K562 (cell line): Measurements from ENCODE around the gene SNX18. TPM values are rescaled to one million over a fixed set of nuclear protein-coding genes. Genes with fewer than 3 reads are reported as not detected.
"Not testable (repeated sequence)": the region's sequence is repeated elsewhere in the genome, so short reads cannot be mapped to it uniquely, and the experiment has no call there.

ENCODE experiments used
- ATAC-seq: fragments of 200-7000 bp; cut with Tn5 transposase; 3 replicates; pipeline ENCODE4 v1.9.1; 2020; ENCODE audit warnings: moderate library complexity
- BruUV-seq: library from RNA; stranded (reverse); fragments of 400-500 nt; replicated peaks from 2 replicates; lab custom pipeline; 2021; lab: Mats Ljungman, UMichigan
- CTCF ChIA-PET: fragments of 300-600 bp; formaldehyde crosslinking; extraction: SDS; loops from one replicate; lab custom pipeline; 2021; ENCODE audit warnings: low intra/inter-chr PET ratio; lab: Yijun Ruan, JAX
- POLR2A ChIA-PET: fragments of 300-600, 350-650 bp; sonication (Branson Sonifier 250); formaldehyde crosslinking; extraction: SDS; loops from one replicate; lab custom pipeline; 2021; ENCODE audit warnings: antibody characterized with exemption, inconsistent platforms; lab: Yijun Ruan, JAX
- DNase-seq, 4 experiments: peaks; one replicate each; pipeline versions ENCODE4 v3.0.0 to v3.0.0-alpha.2; 2011 to 2018; ENCODE audit warnings: low spot score in 3 of 4, mixed read lengths in 3 of 4; ENCODE audit errors: extremely low read depth in 1 of 4
- FAIRE-seq: peaks from 2 replicates; lab custom pipeline; 2011; peaks lifted over from hg19 to GRCh38; lab: Jason Lieb, UNC
- H2AFZ ChIP-seq: 2 replicates; pipeline ENCODE4 v1.6.0; 2011; ENCODE audit warnings: low read depth, low read length, control low read depth, inconsistent platforms
- H3K27ac ChIP-seq: fragments of 200-600 bp; 3 replicates; pipeline ENCODE4 v1.8.0; 2011; ENCODE audit warnings: low read depth, mild to moderate bottlenecking, control low read depth, inconsistent platforms, low read length, moderate library complexity, mixed read lengths; ENCODE audit errors: extremely low read depth
- H3K27me3 ChIP-seq, 2 experiments: fragments of 300-600 bp in 1 of 2; 2 replicates in 1 of 2; 3 replicates in 1 of 2; pipeline versions ENCODE4 v1.6.0 to v1.8.0; 2011; ENCODE audit warnings: inconsistent platforms in 2 of 2, low read length in 2 of 2, mild to moderate bottlenecking in 1 of 2, mixed read lengths in 1 of 2, moderate library complexity in 1 of 2; ENCODE audit not compliant: control insufficient read depth in 2 of 2, insufficient read depth in 2 of 2
- H3K36me3 ChIP-seq: fragments of 300-600 bp; 3 replicates; pipeline ENCODE4 v1.8.0; 2011; ENCODE audit warnings: mild to moderate bottlenecking, low read length, inconsistent platforms; ENCODE audit not compliant: control insufficient read depth, insufficient read depth
- H3K4me1 ChIP-seq, 2 experiments: fragments of 200-600 bp in 1 of 2; replicated peaks in 1 of 2; 2 replicates in 1 of 2; 3 replicates in 1 of 2; pipeline versions ENCODE4 v1.5.1 to v1.8.0; 2011; ENCODE audit warnings: inconsistent platforms in 2 of 2, low read length in 2 of 2, mild to moderate bottlenecking in 1 of 2, mixed read lengths in 1 of 2, moderate library complexity in 1 of 2; ENCODE audit not compliant: control insufficient read depth in 2 of 2, insufficient read depth in 2 of 2
- H3K4me2 ChIP-seq: 2 replicates; pipeline ENCODE4 v1.6.1; 2011; ENCODE audit warnings: low read length, control low read depth, inconsistent platforms, mixed read lengths; ENCODE audit not compliant: insufficient read depth
- H3K4me3 ChIP-seq: fragments of 200-600 bp; sonication (generic), shearing (Covaris generic); 2 replicates; pipeline ENCODE4 v1.5.1; 2016; ENCODE audit warnings: control low read depth, inconsistent platforms
- H3K79me2 ChIP-seq: fragments of 200-600 bp; 3 replicates; pipeline ENCODE4 v1.8.0; 2011; ENCODE audit warnings: low read length, inconsistent platforms; ENCODE audit not compliant: control insufficient read depth, insufficient read depth
- H3K9ac ChIP-seq, 2 experiments: 2 replicates each; pipeline versions ENCODE4 v1.6.0 to v1.6.1; 2011; ENCODE audit warnings: low read depth in 2 of 2, low read length in 2 of 2, control low read depth in 1 of 2, inconsistent platforms in 1 of 2, mild to moderate bottlenecking in 1 of 2, mixed read lengths in 1 of 2; ENCODE audit not compliant: insufficient read depth in 1 of 2
- H3K9me1 ChIP-seq: one replicate; pipeline ENCODE4 v1.6.0; 2011; ENCODE audit warnings: inconsistent platforms, mild to moderate bottlenecking, low read length, moderate library complexity; ENCODE audit not compliant: control insufficient read depth, insufficient read depth
- H3K9me3 ChIP-seq: replicated peaks from 2 replicates; pipeline ENCODE4 v1.5.1; 2011; ENCODE audit warnings: low read depth, low read length, inconsistent platforms; ENCODE audit not compliant: control insufficient read depth, insufficient read depth
- H4K20me1 ChIP-seq: replicated peaks from 2 replicates; pipeline ENCODE4 v1.6.1; 2011; ENCODE audit warnings: low read length, inconsistent platforms, mixed read lengths; ENCODE audit not compliant: control insufficient read depth, insufficient read depth
- ELF4 ChIP-seq: fragments of 450-650 bp; formaldehyde crosslinking; IDR thresholded peaks from 2 replicates; pipeline ENCODE4 v1.4.0; 2022; ENCODE audit warnings: missing genetic modification characterization
- KLF16 ChIP-seq: IDR thresholded peaks from 2 replicates; pipeline ENCODE4 v1.6.1; 2016; ENCODE audit warnings: antibody characterized with exemption
- MAFG ChIP-seq: fragments of 450-650 bp; conservative IDR thresholded peaks from 2 replicates; pipeline ENCODE4 v1.6.1; 2016; ENCODE audit warnings: missing genetic modification characterization, missing compliant biosample characterization
- MEF2A ChIP-seq: IDR thresholded peaks from 2 replicates; pipeline ENCODE4 v1.6.1; 2011; ENCODE audit warnings: low read depth, mild to moderate bottlenecking, low read length, moderate library complexity; ENCODE audit not compliant: control insufficient read depth
- POLR2AphosphoS5 ChIP-seq: IDR thresholded peaks from 2 replicates; pipeline ENCODE4 v1.6.1; 2011; ENCODE audit warnings: mild to moderate bottlenecking, low read depth, low read length, moderate library complexity; ENCODE audit not compliant: control insufficient read depth, insufficient read depth
- RBM14 ChIP-seq: fragments of 200-400 bp; formaldehyde crosslinking; IDR thresholded peaks from 2 replicates; pipeline ENCODE4 v1.6.1; 2018; ENCODE audit warnings: low read depth, mild to moderate bottlenecking, low read length, moderate library complexity, borderline replicate concordance; ENCODE audit not compliant: insufficient read depth
- RBM39 ChIP-seq: fragments of 200-400 bp; formaldehyde crosslinking; optimal IDR thresholded peaks from 2 replicates; pipeline ENCODE3; 2018; ENCODE audit warnings: low read depth, low read length
- STAT6 ChIP-seq: sonication (generic); formaldehyde crosslinking; IDR thresholded peaks from 2 replicates; pipeline ENCODE4 v1.8.1; 2023; ENCODE audit warnings: mild to moderate bottlenecking, missing genetic modification reagents
- TAL1 ChIP-seq: fragments of 450-650 bp; IDR thresholded peaks from 2 replicates; pipeline ENCODE4 v1.6.1; 2016; ENCODE audit warnings: mild to moderate bottlenecking
- XRCC4 ChIP-seq: IDR thresholded peaks from one replicate; pipeline ENCODE4 v1.6.1; 2011; ENCODE audit not compliant: insufficient read depth, insufficient read length; ENCODE audit errors: extremely low read depth
- ZBTB9 ChIP-seq: fragments of 450-650 bp; formaldehyde crosslinking; IDR thresholded peaks from 2 replicates; pipeline ENCODE4 v1.4.0; 2020; ENCODE audit warnings: mild to moderate bottlenecking, moderate library complexity
- ZNF79 ChIP-seq: fragments of 250-450 bp; sonication (Bioruptor Pico); IDR thresholded peaks from 2 replicates; pipeline ENCODE4 v1.4.0; 2020; ENCODE audit warnings: low read depth, mild to moderate bottlenecking, moderate library complexity
- WGBS: fragments of 100-300 bp; shearing (Covaris generic); methylation state at CpG from one replicate; pipeline ENCODE4 v1.1.6; 2016; ENCODE audit warnings: low coverage, mixed read lengths; ENCODE audit not compliant: insufficient coverage; ENCODE audit errors: missing lambda C conversion rate; 5-methylcytosine and 5-hydroxymethylcytosine counted together
- in situ Hi-C: fragments of 300-500 bp; cut with MboI; formaldehyde crosslinking; loops from 4 replicates; pipeline ENCODE4 v1.15.0; 2018; ENCODE audit warnings: inconsistent platforms, mixed read lengths
- intact Hi-C: fragments of 100-400 bp; cut with micrococcal nuclease; formaldehyde crosslinking; loops from 2 replicates; pipeline ENCODE4 v1.14.2; 2022
- polyA plus RNA-seq, 8 experiments: library from polyadenylated mRNA; depleted of rRNA in 4 of 8; stranded (reverse) in 5 of 8; unstranded in 3 of 8; fragments of >200 nt; fragmentation: Nextera tagmentation in 2 of 8; fragmentation: Illumina TruSeq in 1 of 8; extraction: Ambion mirVana in 2 of 8; extraction: Trizol in 1 of 8; gene quantifications; 2 replicates each; pipeline versions ENCODE4 v1.2.1 to v1.2.3, GENCODE V29; 2011 to 2014; ENCODE audit warnings: inconsistent platforms in 1 of 8, missing spikeins in 1 of 8
- total RNA-seq, 7 experiments: library from RNA; depleted of rRNA in 6 of 7; stranded (reverse); fragments of >200 nt in 6 of 7; fragmentation: Illumina TruSeq in 2 of 7; extraction: Trizol in 2 of 7; gene quantifications; 2 replicates each; pipeline versions ENCODE4 v1.2.1 to v1.2.3, GENCODE V29; 2011 to 2021; ENCODE audit warnings: low replicate concordance in 1 of 7

The SNX18 gene
- total and polyA plus RNA-seq, 9 of the 15 experiments (the other 6 are each of a cell fraction or from before 2014, with no cell fraction given) = 2.3 to 8.8 (median 6.0) TPM

GRCh38 chr5:54536861-54537260 lies 19.3 kb downstream of the SNX18 start:
- CTCF ChIA-PET, H3K36me3 ChIP-seq, H3K9ac ChIP-seq, H3K27me3 ChIP-seq, ATAC-seq, H3K4me1 ChIP-seq, DNase-seq, in situ Hi-C loops, H2AFZ ChIP-seq, BruUV-seq, H3K9me3 ChIP-seq, H3K4me2 ChIP-seq, H3K9me1 ChIP-seq, H3K79me2 ChIP-seq, intact Hi-C loops, H3K4me3 ChIP-seq, FAIRE-seq, H4K20me1 ChIP-seq, H3K27ac ChIP-seq: not testable (repeated sequence)
- POLR2A ChIA-PET = interaction anchor here (1.2 to 2.1 kb wide), 2 partner anchors 11 to 12 kb away, joined by 5 to 7 read pairs; no protein-coding TSS in a partner anchor
- WGBS = 60% methylated on average over 4 of the region's 4 CpGs

- no peak overlapping the region for H3K4me2 ChIP-seq
- WGBS = 59% methylated on average over 2 of the region's 2 CpGs
- no peaks in the 10 kb centered on the region for H3K79me2 ChIP-seq
- no peaks in the 10 kb centered on the region for H4K20me1 ChIP-seq
- no peak for FAIRE-seq
- no peaks in the 10 kb centered on the region for H3K9me1 ChIP-seq
- intact Hi-C loops = no loop called here
- H3K9ac ChIP-seq = no peak overlapping the region
- in situ Hi-C loops = no loop called here
- H3K27ac ChIP-seq = no peak overlapping the region
- CTCF ChIA-PET = no interaction called here
- H2AFZ ChIP-seq = no peak overlapping the region
- BruUV-seq = no TSS peak
- H3K9me3 ChIP-seq = no peaks in the 10 kb centered on the region
- DNase-seq = no peak
- H3K36me3 ChIP-seq = no peaks in the 10 kb centered on the region
- H3K4me1 ChIP-seq = no peaks in the 10 kb centered on the region
- POLR2A ChIA-PET = interaction anchor here (1.1 to 2.1 kb wide), 4 partner anchors 9 to 16 kb away, joined by 3 to 7 read pairs (median 6); no protein-coding TSS in a partner anchor
- ATAC-seq = no peak
- no peak overlapping the region for H3K4me3 ChIP-seq
- H3K27me3 ChIP-seq = no peaks in the 10 kb centered on the region
- TF ChIP-seq RBM14 = no peak
- no peak for TF ChIP-seq MEF2A
- TF ChIP-seq KLF16 = no peak
- TF ChIP-seq ZNF79 (CRISPR knock-in tag) = no peak
- TF ChIP-seq MAFG = no peak
- no peak for TF ChIP-seq TAL1
- no peak for TF ChIP-seq STAT6 (CRISPR knock-in tag)
- TF ChIP-seq RBM39 = no peak
- TF ChIP-seq POLR2AphosphoS5 = no peak
- TF ChIP-seq ZBTB9 (CRISPR knock-in tag) = no peak
- no peak for TF ChIP-seq ELF4 (CRISPR knock-in tag)
- no peak for TF ChIP-seq XRCC4
Measured at GRCh38 chr5:54537725-54538124, 20.2 kb downstream of the SNX18 start.
